HG02759 (cell line): Measurements from ENCODE around the gene BAG5.
A peak's percentile ranks its signal among the peaks of the same experiment; 100 is the strongest.

Experiments used
- ATAC-seq: cut with Tn5 transposase; IDR thresholded peaks from one replicate; pipeline ENCODE4 v1.9.1; 2021; ENCODE audit warnings: mild to moderate bottlenecking, moderate library complexity; ENCODE audit not compliant: unreplicated experiment

Gene BAG5

GRCh38 chr14:103568952-103569351, 6.5 kb upstream of the BAG5 start:
- no peak for ATAC-seq

DNA sequence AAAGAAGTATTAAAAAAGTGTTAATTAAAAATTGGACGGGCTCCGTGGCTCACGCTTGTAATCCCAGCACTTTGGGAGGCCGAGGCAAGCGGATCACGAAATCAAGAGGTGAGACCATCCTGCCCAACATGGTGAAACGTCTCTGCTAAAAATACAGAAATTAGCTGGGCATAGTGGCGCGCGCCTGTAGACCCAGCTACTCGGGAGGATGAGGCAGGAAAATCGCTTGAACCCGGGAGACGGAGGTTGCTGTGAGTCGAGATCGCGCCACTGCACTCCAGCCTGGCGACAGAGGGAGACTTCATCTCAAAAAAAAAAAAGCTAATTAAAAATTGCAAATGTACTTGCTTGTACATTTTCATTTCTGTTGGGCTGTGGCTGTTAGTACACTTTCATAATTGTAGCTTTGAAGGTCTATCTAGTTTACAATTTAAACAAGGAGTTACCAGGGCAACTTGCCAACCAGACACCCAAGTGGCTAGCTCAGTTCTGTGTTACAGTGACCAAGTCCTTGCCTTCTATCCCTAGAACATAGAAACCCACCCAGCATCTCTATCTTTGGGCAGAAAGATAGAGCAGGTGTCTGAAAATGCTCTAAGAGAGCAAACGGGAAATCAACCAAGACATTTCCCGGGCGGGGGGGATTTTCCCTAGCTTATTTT, 1.5 kb upstream of the BAG5 start:
- ATAC-seq, result no peak

DNA sequence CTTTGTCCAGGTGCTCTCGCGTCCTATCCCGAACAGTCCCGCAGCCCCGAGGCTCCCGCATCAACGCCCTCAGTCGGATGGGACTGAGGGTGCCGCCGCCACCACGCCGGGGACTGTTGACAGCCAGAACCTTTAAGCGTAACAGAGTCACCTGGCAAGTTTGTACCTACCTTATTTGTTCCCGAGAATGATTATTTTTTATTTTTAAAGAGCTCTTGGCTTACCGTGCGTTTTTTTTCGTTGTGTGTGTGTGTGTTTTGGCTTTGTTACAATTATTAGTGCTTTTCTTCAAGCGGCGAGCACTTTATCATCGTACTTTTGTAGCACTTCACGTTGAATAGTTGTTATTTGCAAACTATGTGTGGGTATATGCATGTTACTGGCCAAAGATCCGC, 766 bp upstream of the BAG5 start:
- no peak for ATAC-seq

- ATAC-seq, result no peak
These were observed 353 bp downstream of the BAG5 start for GRCh38 chr14:103562179-103562428.

DNA sequence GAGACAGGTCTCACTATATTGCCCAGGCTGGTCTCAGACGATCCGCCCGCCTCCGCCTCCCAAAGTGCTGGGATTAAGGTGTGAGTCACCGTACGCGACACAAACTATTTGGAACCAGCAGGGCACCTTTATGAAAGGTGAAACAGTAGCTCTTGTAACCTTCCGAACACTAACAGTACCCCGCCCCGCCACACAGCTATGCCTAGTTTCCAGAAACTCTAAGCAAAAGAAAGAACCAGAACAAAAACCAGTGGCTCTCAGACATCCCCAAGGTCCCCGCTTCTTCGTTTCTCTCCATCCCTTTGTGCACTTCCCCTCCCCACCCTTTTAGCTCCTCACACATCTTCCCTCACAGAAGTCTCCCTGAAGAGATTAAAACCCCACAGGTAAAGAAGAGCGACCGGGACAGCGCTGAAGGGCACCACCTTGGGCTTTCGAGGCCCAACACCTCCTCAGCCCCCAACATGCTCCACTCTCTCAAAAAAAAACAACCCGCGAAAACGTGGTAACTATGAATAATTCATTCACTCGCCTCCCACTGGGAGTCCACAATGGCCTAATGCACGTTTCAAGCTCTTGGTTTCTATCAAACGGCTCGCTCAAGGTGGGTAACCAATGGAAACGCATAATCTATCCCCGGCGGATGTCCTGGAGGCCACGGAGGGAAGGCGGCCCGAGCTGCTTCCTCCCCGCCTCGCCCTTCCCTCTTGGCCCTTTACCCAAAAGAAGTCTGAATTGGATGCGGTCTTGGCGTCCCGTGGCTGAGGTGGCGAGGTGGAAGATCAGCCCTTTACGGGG, 877 bp downstream of the BAG5 start:
- ATAC-seq, result peak; percentile 13

- no peak for ATAC-seq
These were observed 1.8 kb downstream of the BAG5 start for GRCh38 chr14:103560691-103561090.

DNA sequence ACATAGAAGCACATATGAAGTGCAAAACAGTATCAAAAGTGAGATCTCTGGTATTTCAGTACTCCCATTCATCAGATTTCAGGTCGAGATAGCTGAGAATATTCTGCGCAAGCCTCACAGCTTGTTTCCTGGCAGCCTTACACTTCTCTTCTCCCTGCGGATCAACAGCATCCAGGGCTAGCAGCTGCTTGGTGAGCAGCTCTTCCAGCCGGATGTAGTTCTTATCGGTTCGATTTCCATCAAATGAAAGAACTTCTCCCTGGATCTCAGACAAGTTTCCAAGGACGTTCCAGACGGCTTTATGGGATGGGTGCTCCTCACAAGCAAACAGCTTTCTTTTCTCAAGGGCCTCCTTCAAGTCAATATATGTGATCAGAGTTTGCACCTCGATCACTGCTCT, 2.7 kb downstream of the BAG5 start:
- ATAC-seq, result no peak

DNA sequence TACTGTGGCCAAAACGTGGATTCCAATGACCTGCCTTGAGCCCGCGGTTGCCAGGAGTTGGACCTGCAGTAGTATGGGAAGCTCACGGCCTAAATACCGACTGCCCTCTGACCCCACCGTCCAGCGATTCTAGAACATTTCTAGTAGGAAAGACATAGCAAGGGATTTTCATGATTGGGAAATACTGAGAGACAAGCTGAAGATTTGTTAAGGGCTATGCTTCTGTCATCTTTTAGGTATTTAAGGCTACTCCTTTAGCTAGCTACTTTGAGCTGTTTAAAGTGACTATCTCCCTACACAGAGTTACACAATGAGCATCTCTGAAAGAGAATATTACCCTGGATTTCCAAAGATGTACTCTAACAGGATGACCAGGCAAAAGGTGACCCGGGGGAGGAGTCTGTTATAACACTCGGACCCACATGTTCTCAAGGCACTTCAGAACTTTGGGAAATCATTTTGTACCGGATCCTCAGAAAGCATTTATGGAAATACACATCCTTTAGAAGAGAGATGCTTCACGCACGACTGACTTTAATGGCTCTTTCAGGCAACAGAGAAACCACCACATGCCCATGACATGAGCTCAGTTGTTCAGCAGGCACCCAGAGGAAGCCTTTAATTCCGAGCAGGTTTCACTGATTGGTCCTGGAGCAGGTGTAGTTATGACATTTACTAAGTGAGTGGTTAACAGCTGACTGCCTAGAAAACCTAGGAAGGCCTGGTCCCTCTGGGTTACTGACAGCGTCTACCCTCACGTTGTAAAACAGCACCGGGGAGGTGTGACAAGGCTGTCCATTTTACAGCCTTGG, 4.2 kb downstream of the BAG5 start:
- no peak for ATAC-seq

- ATAC-seq, result no peak
These were observed 5.3 kb downstream of the BAG5 start for GRCh38 chr14:103556946-103557758.

- ATAC-seq, result no peak
These were observed 6.7 kb downstream of the BAG5 start for GRCh38 chr14:103555559-103556337.

GRCh38 chr14:103552846-103553210, 9.6 kb downstream of the BAG5 start:
- no peak for ATAC-seq

DNA sequence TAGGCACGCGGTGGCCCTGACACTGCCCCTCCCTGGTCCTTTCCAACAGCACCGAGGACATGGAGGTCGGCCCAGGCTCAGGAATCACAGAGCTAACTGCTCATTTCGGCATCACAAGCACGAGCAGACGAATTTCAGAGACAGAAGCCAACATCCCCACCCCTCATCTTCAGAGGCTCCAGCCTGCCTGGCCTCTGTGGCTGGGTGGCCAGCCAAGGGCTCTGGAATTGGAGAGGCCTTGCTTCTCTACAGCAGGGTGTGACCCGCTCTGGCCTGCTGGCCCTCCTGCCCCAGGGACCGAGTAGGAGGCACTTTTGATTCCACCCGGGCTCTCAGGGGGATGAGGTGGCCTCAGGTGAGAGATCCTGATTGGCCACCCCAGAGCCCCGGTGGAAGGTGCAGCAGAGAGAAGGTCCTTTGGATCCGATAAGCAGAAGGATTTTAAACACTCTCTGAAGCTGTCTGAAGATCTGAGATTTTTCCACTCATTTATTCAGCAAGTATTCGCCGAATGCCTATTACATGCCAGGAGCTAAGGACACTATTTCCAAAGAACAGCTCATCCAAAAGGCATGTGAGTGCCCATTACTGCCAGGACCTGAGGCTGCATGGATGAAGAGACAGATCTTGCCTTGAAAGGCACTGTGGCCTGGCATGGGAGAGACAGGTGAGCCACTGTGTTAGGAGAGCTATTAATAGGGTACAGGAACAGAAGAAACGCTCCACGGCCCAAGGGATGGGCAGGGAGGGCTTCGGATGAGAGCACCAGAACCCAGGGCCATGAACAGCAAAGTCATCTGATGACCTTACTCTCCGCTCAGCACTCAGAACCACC, 10.2 kb downstream of the BAG5 start:
- ATAC-seq, result no peak

DNA sequence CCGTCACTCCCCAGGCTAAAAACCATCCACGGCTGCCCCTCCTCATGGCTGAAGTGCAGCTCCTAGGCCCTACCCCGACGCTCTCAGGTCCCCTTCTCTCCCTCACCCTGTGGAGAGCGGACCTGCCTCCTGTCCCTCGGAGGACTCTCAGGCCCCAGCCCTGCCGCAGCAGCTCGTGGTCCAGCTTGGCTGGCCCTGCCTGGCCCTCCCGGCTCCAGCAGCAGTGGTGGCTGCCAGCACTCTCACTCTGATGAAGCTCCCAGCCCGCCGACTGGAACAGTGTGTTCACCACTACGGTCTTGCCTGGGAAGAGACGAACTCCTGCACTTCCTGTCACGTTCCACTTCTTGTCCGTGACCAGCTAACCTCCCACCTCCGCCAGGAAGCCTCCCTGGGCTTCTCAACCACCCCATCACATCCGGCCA, 11.1 kb downstream of the BAG5 start:
- ATAC-seq, result no peak

GRCh38 chr14:103550451-103551337, 11.8 kb downstream of the BAG5 start:
- no peak for ATAC-seq

- no peak for ATAC-seq
These were observed 12.8 kb downstream of the BAG5 start for GRCh38 chr14:103549361-103550311.

- ATAC-seq, result no peak
These were observed 13.8 kb downstream of the BAG5 start for GRCh38 chr14:103548463-103549351.
